COLO829 (cell line): Measurements from ENCODE around the gene PTX4.

Experiments
- DNase-seq: peaks from one replicate; pipeline ENCODE4 v3.0.0; 2012; ENCODE audit warnings: low spot score

PTX4 gene

DNA sequence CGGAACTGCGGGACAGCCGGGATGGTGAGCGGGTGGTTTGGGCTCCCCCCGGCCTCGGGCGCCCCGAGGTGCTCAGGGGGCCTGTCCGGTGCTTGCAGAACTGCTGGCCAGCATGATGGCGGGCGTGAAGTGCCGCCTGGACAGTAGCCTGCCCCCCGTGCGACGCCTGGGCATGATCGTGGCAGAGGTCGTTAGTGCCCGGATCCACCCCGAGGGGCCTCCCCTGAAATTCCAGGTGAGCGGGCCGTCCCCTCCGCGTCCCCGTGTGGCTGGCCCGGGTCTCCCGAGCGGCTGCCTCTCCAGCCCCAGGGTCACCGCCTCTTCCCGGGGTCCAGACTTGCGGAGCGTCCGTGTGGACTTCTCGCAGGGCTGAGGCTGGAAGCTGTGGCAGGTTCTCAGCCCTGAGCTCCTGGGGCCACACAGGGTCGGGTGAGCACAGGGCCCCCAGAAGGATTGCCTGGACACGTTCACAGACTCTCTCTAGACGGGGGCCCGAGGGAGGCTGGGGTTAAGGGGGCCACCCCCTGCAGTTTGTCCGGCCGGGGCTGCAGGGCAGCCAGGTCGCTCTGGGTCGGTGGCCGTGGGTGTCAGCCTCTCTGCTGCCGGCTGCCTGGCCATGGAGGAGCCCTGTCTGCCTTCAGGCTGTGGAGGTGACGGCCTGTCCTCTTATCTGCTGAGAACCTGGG is 11.9 kb upstream of the PTX4 start:
- DNase-seq, result no peak

DNA sequence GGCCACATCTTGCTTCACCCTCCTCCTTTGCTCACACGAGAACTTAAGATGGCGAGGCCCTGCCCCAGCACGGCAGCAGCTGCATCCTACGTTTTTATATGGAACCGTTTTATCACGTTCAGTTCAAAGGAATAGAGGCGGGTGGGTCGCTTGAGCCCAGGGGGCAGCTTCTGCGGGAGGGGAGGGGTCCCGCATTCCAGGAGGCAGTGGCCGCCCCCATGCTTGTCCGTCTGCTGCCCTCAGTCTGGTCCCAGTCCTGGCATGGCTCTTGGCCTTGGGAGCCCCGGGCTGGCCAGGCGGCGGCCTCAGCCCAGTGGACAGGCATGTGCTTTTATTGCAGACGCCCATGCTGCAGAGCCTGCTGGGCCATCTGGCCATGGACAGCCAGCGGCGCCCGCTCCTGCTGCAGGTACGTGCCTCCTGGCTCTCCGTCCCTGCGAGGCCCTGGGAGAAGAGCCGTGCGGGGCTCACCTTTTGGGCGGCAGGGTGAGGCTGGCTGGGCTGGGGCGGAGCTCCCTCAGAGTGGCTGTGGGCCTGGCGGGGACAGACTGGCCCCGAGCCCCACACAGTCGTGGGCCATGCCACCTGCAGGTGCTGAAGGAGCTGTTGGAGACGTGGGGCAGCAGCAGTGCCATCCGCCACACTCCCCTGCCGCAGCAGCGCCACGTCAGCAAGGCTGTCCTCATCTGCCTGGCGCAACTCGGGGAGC is 11.2 kb upstream of the PTX4 start:
- DNase-seq, result no peak

DNA sequence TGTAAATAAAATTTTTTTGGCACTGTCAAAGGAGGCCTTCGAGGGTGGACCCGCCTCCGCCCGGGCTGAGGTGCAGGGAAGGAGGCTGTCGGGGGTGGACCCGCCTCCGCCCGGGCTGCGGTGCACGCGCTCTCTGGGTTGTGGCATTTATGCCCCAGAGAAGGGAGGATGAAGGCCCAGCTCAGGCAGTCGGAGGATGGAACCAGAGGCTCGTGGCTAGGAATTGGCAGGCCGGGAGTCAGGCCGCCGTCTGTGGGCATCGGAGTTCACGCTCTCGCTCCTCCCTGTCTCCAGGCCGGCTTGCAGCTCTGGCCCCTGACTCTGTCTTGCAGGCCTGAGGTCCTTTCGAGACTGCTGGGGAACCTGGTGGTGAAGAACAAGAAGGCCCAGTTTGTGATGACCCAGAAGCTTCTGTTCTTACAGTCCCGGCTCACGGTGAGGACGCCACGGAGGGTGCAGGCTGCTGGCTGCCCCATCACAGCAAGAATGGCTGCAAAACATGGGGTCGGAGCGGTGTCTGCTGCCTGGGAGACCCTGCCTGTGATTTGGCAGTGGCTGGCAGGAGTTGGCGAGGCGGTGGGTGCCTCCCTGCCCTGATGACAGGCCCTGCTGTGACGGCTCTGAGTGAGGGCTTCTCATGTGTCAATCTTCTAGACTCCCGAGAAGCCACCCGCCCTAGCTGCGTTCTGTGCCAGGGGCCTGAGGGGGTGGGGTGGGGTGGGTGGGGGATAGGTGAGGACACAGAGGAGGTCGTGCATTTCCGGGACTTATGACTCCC is 10.3 kb upstream of the PTX4 start:
- no peak for DNase-seq

DNA sequence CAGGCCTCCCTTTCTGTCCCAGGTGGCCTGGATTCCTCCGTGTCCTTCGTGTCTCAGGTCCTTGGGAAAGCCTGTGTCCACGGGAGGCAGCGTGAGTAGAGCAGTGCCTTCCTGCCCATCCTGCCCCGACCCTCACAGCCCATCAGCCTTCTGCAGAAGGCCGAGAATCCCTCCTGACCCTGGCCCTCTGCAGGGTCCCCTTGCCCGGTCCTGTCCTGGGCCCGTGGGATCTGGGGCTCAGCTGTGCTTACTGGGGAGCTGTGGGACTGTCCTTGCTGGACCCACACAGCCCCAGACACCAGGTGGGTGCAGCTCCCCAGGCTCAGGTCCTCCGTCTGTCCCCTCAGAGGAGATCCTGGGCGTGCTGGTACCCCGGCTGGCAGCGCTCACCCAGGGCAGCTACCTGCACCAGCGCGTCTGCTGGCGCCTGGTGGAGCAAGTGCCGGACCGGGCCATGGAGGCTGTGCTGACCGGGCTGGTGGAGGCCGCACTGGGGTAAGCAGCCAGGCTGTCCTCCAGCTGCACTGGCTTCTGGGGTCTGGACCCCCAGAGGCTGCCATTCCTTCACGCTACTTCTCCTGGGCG is 8.4 kb upstream of the PTX4 start:
- no peak for DNase-seq

DNA sequence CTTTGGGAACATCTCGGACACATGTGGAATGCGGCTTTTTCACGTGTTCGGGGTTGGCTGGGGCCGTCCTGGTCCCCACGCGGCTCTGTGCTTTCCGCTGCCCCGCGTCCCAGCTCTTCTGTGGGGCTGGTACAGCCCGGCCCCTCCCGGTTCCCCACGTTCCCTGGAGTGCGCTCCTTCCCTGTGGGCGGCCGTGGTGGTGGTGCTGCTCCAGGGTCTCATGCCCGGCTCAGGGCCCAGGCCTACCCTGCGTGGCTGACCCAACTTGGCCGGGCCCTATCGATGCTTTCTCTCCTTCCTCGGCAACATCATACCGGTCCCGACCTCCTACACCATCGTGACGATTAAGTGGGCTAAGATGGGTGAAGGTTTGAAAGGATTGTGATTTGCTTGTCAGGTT is 7.7 kb upstream of the PTX4 start:
- no peak for DNase-seq

DNA sequence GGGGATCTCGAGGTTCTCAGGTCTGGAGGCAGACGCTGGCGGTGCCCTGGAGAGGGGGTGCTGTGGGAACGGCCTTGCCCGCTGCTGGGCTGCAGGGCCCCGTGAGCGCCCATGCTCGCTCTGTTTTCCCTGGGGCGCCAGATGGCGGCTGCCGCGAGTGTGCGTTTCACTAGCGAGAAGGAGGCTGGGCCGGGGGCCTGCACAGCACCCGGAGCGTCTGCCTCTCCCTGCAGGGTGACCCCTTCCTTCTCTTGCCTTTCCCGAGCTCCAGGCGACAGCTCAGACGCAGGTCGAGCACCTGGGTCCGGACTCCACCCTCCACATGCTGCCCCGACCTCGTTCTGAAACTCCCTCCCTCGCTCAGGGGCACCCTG is 7.1 kb upstream of the PTX4 start:
- no peak for DNase-seq

DNA sequence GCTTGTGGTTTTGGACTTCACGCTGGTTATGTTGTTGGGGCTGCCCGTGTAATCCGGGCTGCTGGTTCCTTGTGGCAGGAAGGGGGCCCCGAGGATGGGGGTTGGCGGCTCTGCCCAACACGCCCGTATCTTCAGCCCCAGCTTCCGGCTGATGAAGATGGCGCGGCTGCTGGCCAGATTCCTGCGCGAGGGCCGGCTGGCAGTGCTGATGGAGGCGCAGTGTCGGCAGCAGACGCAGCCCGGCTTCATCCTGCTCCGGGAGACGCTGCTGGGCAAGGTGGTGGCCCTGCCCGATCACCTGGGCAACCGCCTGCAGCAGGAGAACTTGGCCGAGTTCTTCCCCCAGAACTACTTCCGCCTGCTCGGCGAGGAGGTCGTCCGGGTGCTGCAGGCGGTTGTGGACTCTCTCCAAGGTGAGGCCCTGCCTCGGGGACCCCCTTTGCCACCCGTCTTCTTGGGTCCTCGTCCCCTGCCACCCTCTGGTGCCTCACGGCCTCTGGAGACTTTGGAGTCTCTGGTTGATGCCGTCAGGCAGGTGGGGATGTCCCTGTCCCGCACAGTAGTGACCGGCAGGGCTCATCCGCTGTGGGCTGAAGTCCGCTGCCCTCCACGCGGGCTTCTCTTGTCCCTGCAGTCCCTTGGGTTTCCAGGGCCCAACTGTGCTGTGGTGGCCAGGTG is 6.6 kb upstream of the PTX4 start:
- no peak for DNase-seq

DNA sequence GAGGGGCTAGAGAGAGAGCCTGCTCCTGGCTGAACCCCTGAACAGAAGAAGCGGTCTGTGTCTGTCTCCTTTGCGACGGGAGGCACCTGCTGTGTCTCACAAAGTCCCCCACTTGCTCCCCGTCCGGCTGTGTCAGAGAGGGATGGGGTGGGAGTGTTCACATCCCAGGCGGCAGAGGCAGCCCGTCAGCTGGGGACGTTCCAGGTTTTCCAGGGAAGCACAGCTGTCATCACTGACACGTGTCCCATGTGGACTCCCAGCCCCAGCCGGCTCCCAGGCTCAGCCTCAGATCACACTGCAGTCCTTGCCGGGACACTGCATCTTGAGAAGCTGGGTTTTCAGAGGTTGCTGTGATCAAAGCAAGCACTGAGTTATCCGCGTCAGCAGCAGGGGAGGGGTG is 6.0 kb upstream of the PTX4 start:
- no peak for DNase-seq

DNA sequence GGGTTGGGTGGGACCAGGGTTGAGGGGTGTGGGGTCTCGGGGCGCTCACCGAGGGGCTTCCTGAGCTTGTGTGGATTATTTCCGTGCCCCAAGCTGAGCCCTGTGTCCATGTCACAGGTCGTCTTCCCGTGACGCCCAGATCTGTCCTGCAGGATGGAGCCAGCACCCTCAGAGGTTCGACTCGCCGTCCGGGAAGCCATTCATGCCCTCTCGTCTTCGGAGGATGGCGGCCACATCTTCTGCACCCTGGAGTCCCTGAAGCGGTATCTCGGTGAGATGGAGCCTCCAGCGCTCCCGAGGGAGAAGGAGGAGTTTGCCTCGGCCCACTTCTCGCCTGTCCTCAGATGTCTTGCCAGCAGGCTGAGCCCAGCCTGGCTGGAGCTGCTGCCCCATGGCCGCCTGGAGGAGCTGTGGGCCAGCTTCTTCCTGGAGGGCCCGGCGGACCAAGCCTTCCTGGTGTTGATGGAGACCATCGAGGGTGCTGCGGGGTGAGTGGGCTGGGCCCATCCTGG is 5.4 kb upstream of the PTX4 start:
- peak; percentile 75 for DNase-seq

DNA sequence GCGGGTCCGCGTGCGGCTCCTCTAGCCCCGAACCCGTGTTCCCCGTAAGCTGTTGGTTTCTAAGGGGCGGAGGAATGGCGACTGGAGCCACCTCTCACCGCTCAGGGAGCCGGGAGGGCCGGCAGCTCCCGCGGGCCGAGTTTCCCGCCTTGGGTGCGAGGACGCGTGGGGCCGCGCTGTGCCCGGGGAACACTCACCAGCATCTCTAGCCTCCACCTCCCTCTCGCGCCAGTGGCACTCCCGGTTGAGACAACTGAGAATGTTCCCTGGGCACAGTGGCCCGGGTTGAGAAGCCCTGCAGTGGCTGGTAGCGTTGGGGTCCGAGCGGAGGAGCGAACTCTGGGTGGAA is 5.0 kb upstream of the PTX4 start:
- DNase-seq, result no peak

DNA sequence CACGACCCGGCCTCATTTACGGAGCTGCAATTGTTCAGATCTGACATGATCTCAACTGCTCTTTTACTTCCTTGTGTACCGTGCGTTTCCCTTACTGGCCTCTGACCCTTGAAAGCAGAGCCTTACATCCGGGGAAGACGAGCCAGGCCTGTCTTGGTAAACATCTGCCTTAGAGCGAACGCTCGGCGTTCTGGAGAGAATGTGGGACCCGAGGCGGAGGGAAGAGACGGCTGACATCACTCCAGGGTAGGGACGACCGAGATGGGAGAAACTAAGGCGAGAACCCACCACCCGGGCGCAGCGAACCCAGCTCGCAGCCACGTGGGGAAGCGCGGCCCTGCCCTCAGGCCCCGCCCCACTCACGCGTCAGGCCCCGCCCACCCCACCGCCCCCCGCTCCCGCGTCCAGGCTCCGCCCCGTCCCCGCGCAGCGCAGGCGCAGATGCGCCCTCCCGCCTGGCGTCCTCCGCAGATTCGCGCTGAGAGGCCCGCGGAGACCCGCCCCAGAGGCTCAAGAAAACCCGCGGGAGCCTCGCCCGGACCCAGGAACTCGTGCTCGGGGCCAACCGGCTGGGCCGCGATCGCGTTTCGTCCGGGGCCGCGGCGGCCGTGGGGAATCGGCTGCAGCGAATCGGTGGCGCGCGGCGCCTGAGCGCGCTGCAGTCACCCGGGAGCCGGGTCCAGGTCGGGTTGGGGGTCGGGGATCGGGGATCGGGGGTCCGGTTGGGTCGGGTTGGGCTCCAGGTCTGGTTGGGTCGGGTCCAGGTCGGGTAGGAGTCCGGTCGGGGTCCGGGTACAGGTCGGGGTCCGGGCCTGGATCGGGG is 4.4 kb upstream of the PTX4 start, which contains the start of gene TELO2:
TELO2 (plus strand) TSS at position 438 of the 823 bp plus-strand sequence. CDS start 922 bp downstream, outside the sequence.
- peak; percentile 90 for DNase-seq

DNA sequence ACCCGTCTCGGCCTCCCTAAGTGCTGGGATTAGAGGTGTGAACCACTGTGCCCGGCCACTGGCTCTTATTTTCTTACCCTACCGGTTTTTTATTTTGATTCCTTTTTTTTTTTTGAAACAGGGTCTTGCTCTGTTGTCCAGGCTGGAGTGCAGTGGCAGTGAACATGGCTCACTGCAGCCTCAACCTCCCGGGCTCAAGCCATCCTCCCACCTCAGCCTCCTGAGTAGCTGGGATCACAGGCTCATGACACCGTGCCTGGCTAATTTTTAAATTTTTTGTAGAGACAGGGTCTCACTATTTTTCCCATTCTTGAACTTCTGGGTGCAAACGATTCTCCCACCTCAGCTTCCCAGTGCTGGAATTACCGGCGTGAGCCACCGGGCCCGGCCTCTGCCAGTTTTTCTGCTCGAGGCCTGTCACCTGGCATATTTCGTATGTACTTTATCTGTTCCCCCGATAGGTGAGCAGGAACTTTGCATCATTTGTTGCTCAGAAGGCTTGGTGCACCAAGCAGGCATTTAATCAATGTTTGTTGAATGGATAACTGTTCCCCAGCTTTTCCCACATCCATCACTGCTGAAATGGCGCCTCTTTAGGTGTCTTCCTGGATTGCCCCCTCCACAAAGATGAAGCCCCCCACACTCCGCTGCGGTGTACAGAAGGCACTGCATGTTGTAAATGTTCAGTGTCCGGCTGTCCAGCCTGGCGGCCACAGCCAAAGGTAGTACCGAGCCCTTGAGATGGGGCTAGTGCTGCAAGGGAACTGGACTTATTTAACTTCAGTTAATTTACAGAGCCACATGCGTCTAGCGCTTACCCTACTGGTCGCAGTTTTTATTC is 3.6 kb upstream of the PTX4 start:
- no peak for DNase-seq

DNA sequence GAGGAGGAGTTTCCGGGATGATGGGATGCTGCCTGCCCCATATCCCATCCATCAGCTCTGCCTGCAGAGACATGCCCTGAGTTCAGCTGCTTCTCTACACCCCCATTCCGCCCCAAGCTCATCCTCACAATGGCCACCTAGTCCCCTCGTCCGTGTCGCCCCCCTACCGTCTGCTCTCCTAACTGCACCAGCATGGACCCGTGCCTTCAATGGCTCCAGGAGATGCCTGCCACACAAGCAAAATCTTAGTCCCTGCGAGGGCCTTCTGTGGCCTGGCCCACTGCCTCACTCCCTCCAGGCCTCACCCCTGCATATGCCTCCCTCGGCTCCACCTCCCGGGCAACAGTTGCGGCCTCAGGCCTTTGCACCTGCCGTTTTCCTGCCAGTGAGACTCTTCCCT is 2.6 kb upstream of the PTX4 start:
- DNase-seq, result no peak

DNA sequence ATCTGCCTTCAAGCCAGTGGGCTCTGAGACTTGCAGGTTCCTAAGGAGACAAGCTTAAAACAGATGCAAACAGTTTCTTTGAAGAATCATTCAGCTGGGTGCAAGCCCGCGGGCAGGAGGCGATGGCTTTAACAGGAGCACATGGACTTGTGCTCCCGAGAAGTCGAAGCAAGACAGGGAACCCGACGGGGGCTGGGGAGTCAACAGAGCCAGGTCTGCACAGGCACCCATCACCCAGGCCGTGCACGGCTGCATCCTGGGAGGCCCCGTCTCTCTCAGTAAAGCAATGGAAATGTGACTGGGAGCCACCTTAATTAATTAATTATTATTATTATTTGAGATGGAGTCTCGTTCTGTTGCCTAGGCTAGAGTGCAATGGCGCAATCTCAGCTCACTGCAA is 333 bp upstream of the PTX4 start:
- no peak for DNase-seq

DNA sequence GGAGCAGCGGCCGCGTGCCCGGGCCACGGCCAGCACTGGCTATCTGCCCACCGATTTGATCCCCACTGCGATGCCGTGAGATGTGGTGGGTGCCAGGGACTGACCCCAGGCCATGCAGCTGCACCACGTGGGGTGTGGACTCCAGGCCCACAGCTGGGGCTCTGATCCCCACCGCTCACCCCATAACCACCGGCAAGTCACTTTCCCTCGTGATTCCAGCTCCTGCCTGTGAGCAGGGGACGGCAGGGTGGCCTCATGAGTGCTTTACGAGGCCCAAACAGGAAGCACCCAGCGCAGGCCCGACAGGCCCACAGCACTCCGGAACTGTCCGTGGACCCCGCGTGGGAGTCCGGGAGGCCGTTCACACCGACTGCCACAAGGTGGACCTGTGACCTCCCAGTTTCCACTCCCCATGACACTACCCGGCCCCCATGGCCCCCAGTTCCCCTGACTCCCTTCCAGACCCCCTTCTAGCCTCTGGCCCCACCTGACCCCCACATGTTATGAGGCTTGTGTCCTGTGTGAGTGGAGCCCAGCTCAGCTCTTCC is 616 bp downstream of the PTX4 start:
- DNase-seq, result no peak

DNA sequence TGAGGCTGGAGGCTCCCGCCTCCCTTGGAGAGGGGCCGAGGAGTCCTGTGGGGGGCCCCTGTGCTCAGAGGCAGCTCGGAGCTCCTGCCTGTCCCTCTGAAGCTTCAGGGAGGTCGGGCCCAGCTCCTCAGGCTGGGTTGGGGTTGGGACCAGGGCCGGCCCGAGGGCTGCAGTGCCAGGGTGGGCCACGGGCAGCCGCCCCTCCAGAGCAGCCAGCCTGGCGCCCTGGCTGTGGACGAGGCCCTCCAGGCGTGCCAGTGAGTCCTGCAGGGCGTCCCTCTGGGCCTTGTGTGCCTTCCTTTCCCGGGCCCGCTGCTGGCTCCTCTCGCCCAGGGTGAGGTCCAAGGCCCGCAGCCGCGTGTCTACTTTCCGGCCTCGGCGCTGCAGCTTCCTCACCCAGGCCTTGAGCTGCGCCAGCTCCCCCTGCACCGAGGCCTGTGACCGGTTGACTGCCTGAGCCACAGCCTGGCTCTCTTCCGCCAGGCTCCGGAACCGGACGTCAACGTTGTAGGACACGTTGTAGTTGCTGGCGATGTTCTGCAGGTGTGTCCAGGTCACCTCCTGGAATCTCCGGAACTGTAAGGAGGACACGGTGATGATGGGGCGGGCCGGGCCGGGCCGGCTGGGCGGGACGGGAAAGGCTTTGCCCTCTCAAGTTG is 1.2 kb downstream of the PTX4 start:
- no peak for DNase-seq

DNA sequence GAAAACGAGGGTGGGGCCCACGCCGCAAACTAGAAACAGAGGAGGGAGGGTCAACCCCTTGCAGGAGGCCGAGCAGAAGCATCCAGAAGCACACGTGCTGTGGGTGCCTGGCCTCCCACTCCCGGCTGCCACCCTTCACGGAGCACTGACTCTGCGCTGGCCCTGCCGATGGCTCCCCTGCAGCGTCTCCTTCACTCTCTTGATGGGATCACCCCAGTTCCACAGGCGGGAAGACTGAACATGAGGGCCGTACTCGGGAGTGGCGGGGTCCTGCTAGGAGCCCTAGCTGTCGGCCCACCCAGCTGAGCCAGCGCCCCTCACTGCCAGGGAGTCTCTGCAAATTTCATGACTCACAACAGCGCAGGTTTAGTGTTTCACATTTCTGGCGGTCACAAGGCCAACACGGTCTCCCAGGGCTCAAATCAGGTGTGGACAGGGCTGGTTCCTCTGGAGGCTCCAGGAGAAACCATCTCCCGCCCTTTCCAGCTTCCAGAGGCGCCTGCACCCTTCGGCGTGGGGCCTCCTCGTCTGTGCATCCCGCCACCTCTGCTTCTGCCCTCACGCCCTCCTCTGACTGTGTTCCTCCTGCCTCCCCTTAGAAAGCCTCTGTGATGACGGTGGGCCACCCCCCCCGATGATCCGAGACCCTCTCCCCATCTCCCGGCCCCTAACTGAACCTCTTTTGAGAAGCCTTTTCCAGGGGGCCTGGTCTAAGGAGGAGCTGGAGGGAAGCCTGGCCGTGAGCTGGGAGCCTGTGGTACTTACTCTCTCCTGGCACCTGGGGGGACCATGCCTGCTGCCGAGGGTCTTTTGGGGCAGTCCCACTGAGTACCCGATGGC is 2.0 kb downstream of the PTX4 start:
- no peak for DNase-seq

DNA sequence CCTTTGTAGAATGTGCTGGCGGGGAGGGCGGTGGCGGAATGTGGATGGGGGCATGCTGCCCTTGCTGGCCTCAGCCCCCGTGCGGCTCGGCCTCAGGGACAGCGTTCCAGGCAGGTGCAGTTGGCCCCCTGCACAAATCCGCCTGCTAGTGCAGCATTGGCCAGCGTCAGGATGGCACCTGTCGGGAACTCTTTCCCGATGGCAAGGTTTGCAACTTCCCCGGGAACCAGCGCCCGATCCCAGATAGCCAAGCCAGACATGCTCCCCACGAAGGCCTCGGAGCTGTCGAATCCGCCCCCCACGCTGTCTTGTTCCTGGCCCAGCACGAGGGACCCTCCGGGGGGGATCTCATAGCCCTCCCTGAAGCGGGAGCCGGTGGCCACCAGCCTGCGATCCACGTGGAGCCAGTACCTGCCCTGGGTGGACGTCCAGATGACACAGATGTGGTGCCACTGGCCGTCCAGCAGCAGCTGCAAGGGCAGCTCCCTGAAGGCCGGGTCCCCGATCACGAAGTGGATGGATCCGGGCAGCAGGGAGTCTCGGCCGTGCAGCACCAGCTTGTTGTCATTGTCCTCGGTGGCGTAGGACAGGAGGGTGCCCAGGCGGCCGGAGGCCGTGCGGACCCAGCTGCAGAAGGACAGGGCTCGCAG is 2.8 kb downstream of the PTX4 start:
- no peak for DNase-seq
